Esophagus squamous epithelium (tissue), 4 donors: ENCODE data around the gene SEC31B.

Experiments
- CTCF ChIP-seq, 6 experiments: fragments of 450-650 bp in 4 of 6; fragments of 200-600 bp in 2 of 6; sonication (generic) in 2 of 6; IDR thresholded peaks; one replicate each; pipeline ENCODE4 v1.5.1; 2016 to 2019; ENCODE audit warnings: antibody characterized with exemption in 6 of 6, mild to moderate bottlenecking in 4 of 6, moderate library complexity in 4 of 6
- POLR2A ChIP-seq, 4 donors: fragments of 450-650 bp; IDR thresholded peaks; one replicate each; pipeline ENCODE4 v1.6.1; 2017; ENCODE audit warnings: antibody characterized with exemption in 4 of 4, mild to moderate bottlenecking in 4 of 4, moderate library complexity in 3 of 4

GRCh38 chr10:100480002-100480401 lies 39.7 kb downstream of the SEC31B start:
- TF ChIP-seq CTCF (IDR thresholded peaks at IDR 0.05) (no peak), POLR2A (IDR thresholded peaks at IDR 0.05) (no peak)
